Trophoblast cell (in vitro differentiated cells and primary cell): ENCODE data around the gene ACOX3.

Experiments used
- DNase-seq, 2 donors: peaks; one replicate each; pipeline ENCODE4 v3.0.0-alpha.2; 2016
- H2AFZ ChIP-seq: 2 replicates; pipeline ENCODE4 v1.6.1; 2013; ENCODE audit warnings: low read length, moderate library complexity, mild to moderate bottlenecking; ENCODE audit not compliant: insufficient read depth, poor library complexity
- H2AK5ac ChIP-seq: 2 replicates; pipeline ENCODE4 v1.6.1; 2013; ENCODE audit warnings: mild to moderate bottlenecking, low read length
- H2BK120ac ChIP-seq: 2 replicates; pipeline ENCODE4 v1.6.1; 2013; ENCODE audit warnings: low read length, mild to moderate bottlenecking, moderate library complexity; ENCODE audit not compliant: insufficient read depth, poor library complexity
- H2BK12ac ChIP-seq: 2 replicates; pipeline ENCODE4 v1.6.1; 2013; ENCODE audit warnings: mild to moderate bottlenecking, low read length, moderate library complexity
- H2BK5ac ChIP-seq: 2 replicates; pipeline ENCODE4 v1.6.1; 2013; ENCODE audit warnings: low read length, low read depth, moderate library complexity, mild to moderate bottlenecking; ENCODE audit not compliant: poor library complexity
- H3K14ac ChIP-seq: 2 replicates; pipeline ENCODE4 v1.6.1; 2013; ENCODE audit warnings: mild to moderate bottlenecking, low read length
- H3K18ac ChIP-seq: 2 replicates; pipeline ENCODE4 v1.6.1; 2013; ENCODE audit warnings: mild to moderate bottlenecking, low read length
- H3K23ac ChIP-seq: 2 replicates; pipeline ENCODE4 v1.6.1; 2013; ENCODE audit warnings: low read length
- H3K27ac ChIP-seq: 2 replicates; pipeline ENCODE4 v1.5.1; 2013; ENCODE audit warnings: low read depth, mild to moderate bottlenecking, inconsistent platforms, low read length, moderate library complexity
- H3K27me3 ChIP-seq: 2 replicates; pipeline ENCODE4 v1.6.1; 2013; ENCODE audit warnings: inconsistent platforms, mild to moderate bottlenecking, low read length, moderate library complexity; ENCODE audit not compliant: insufficient read depth
- H3K36me3 ChIP-seq, 2 experiments: 1 replicate in 1 of 2; 2 replicates in 1 of 2; pipeline ENCODE4 v1.6.1; 2013; ENCODE audit warnings: low read length in 2 of 2, mild to moderate bottlenecking in 2 of 2, moderate library complexity in 1 of 2; ENCODE audit not compliant: insufficient read depth in 2 of 2, control insufficient read depth in 1 of 2
- H3K4ac ChIP-seq: 2 replicates; pipeline ENCODE4 v1.6.1; 2013; ENCODE audit warnings: low read depth, mild to moderate bottlenecking, low read length, moderate library complexity
- H3K4me1 ChIP-seq, 2 experiments: 1 replicate in 1 of 2; 2 replicates in 1 of 2; pipeline ENCODE4 v1.6.1; 2013; ENCODE audit warnings: low read length in 2 of 2, mild to moderate bottlenecking in 2 of 2, moderate library complexity in 1 of 2; ENCODE audit not compliant: insufficient read depth in 2 of 2, control insufficient read depth in 1 of 2
- H3K4me2 ChIP-seq: 2 replicates; pipeline ENCODE4 v1.6.1; 2013; ENCODE audit warnings: inconsistent platforms, mild to moderate bottlenecking, low read length, moderate library complexity
- H3K4me3 ChIP-seq: 2 replicates; pipeline ENCODE4 v1.5.1; 2013; ENCODE audit warnings: mild to moderate bottlenecking, low read depth, low read length, inconsistent platforms
- H3K79me1 ChIP-seq: one replicate; pipeline ENCODE4 v1.6.1; 2013; ENCODE audit warnings: low read length
- H3K79me2 ChIP-seq: 2 replicates; pipeline ENCODE4 v1.6.1; 2013; ENCODE audit warnings: low read length, mild to moderate bottlenecking; ENCODE audit not compliant: control insufficient read depth, insufficient read depth, poor library complexity
- H3K9ac ChIP-seq: 2 replicates; pipeline ENCODE4 v1.6.1; 2013; ENCODE audit warnings: mild to moderate bottlenecking, low read length
- H3K9me3 ChIP-seq: 2 replicates; pipeline ENCODE4 v1.6.1; 2013; ENCODE audit warnings: low read depth, mild to moderate bottlenecking, control low read depth, inconsistent platforms, low read length; ENCODE audit not compliant: insufficient read depth
- H4K12ac ChIP-seq: 2 replicates; pipeline ENCODE4 v1.6.1; 2013; ENCODE audit warnings: low read depth, mild to moderate bottlenecking, low read length, moderate library complexity
- H4K8ac ChIP-seq: 2 replicates; pipeline ENCODE4 v1.6.1; 2013; ENCODE audit warnings: low read depth, mild to moderate bottlenecking, low read length, moderate library complexity
- H4K91ac ChIP-seq: one replicate; pipeline ENCODE4 v1.6.1; 2013; ENCODE audit warnings: low read depth, mild to moderate bottlenecking, low read length, moderate library complexity
- whole genome bisulfite sequencing: extraction: QIAGEN DNeasy Blood & Tissue Kit; methylation state at CpG from one replicate; pipeline ENCODE4 v1.1.7; 2013; ENCODE audit warnings: missing lambda C conversion rate; ENCODE audit not compliant: insufficient read length, insufficient coverage; ENCODE audit errors: extremely low coverage; 5-methylcytosine and 5-hydroxymethylcytosine counted together

The ACOX3 gene

DNA sequence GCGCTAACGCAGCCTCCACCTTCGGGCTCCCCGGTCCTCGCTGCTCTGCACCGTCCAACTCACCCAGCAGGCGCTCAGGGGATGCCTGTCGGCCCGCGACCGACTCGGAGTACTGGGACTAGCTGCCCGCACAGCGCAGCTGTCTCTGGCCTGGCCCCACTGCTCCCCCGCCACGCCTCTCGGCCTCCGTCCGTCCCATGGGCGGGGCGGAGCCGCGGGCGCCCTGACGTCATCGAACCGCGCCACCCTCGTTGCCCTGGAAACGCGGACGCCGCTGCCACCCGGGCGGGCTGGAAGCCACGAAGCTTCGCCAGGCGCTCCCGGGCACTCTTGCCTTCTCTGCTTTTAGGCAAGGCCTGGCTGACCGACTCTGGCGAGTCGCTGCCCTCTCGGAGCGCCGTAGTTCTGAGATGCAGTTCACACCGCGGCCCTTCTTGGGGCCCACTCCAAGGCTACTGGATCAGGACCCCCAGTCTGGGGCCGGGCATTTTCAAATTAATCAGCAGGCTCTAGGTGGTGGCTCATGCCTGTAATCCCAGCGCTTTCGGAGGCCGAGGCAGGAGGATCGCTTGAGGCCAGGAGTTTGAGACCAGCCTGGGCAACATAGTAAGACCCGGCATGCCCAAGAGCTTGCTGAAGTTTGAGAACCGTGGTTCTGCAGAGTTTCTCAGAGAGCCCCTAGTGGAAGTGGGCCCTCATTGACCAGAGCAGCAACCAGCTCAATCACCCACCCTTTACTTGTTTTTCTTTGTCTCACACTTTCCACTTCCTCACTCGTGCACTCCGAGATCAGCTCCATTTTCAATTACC lies 12.0 kb downstream of the ACOX3 start:
- peak overlapping the region; percentile 100 for H3K4me2 ChIP-seq
- peak overlapping the region; percentile 67 for H3K14ac ChIP-seq
- H3K27ac ChIP-seq: no peak overlapping the region
- H2BK5ac ChIP-seq: peak overlapping the region; percentile 63
- DNase-seq: peak; percentile 88 to 97
- peaks cover 7 to 8% of the 10 kb centered on the region in 2 experiments for H3K4me1 ChIP-seq
- no peaks in the 10 kb centered on the region for H3K79me2 ChIP-seq
- no peaks in the 10 kb centered on the region for H3K36me3 ChIP-seq
- WGBS: no CpG with 5 or more reads among the region's 56 CpGs
- no peaks in the 10 kb centered on the region for H3K9me3 ChIP-seq
- H3K18ac ChIP-seq: peak overlapping the region; percentile 79
- peak overlapping the region; percentile 85 for H3K9ac ChIP-seq
- peak overlapping the region; percentile 45 for H4K91ac ChIP-seq
- no peaks in the 10 kb centered on the region for H3K27me3 ChIP-seq
- H4K12ac ChIP-seq: no peak overlapping the region
- H3K79me1 ChIP-seq: peaks cover 7% of the 10 kb centered on the region
- H2AK5ac ChIP-seq: no peak overlapping the region
- no peak overlapping the region for H2BK12ac ChIP-seq
- peak overlapping the region; percentile 62 for H2BK120ac ChIP-seq
- H3K4me3 ChIP-seq: peak overlapping the region; percentile 88
- H3K4ac ChIP-seq: peak overlapping the region; percentile 30
- no peak overlapping the region for H3K23ac ChIP-seq
- H2AFZ ChIP-seq: peak overlapping the region; percentile 75
- H4K8ac ChIP-seq: peak overlapping the region; percentile 73

DNA sequence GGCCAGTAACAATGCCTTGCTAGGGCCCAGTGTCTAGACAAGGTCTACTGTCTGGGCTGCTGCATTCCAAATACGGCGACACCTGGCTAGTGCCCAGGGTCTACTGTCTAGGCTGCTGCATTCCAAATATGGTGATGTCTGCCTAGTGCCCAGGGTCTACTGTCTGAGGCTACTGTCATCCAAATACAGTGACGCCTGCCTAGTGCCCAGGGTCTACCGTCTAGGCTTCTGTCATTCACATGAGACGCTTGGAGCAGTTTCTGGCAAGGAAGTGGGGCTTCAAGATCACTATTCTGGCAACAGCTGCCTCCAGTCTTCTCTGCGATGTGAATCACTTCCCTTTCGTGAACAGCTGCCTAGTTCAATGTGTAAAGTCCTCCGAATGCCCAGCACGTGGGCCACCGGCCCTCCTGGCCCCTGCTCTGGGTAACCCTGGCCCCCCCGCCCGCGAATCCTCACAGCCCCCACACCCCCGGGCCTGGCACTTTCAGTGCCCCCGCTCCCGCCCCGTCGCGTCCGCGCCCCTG lies 12.7 kb downstream of the ACOX3 start:
- DNase-seq: peak; percentile 49 to 66
- H3K79me1 ChIP-seq: peaks cover 7% of the 10 kb centered on the region
- H2BK120ac ChIP-seq: peak overlapping the region; percentile 62
- H2AFZ ChIP-seq: peak overlapping the region; percentile 75
- peak overlapping the region; percentile 100 for H3K4me2 ChIP-seq
- no CpG with 5 or more reads among the region's 21 CpGs for WGBS
- no peaks in the 10 kb centered on the region for H3K79me2 ChIP-seq
- H2BK5ac ChIP-seq: peak overlapping the region; percentile 63
- peaks cover 8 to 9% of the 10 kb centered on the region in 2 experiments for H3K4me1 ChIP-seq
- no peak overlapping the region for H3K23ac ChIP-seq
- peak overlapping the region; percentile 67 for H3K14ac ChIP-seq
- peak overlapping the region; percentile 73 for H4K8ac ChIP-seq
- peak overlapping the region; percentile 5 for H4K12ac ChIP-seq
- H3K27me3 ChIP-seq: no peaks in the 10 kb centered on the region
- peak overlapping the region; percentile 79 for H3K18ac ChIP-seq
- H3K27ac ChIP-seq: no peak overlapping the region
- peak overlapping the region; percentile 85 for H3K9ac ChIP-seq
- H3K9me3 ChIP-seq: no peaks in the 10 kb centered on the region
- peak overlapping the region; percentile 74 for H2AK5ac ChIP-seq
- H2BK12ac ChIP-seq: no peak overlapping the region
- peak overlapping the region; percentile 45 for H4K91ac ChIP-seq
- H3K4ac ChIP-seq: peak overlapping the region; percentile 30
- no peaks in the 10 kb centered on the region for H3K36me3 ChIP-seq
- peak overlapping the region; percentile 88 for H3K4me3 ChIP-seq

DNA sequence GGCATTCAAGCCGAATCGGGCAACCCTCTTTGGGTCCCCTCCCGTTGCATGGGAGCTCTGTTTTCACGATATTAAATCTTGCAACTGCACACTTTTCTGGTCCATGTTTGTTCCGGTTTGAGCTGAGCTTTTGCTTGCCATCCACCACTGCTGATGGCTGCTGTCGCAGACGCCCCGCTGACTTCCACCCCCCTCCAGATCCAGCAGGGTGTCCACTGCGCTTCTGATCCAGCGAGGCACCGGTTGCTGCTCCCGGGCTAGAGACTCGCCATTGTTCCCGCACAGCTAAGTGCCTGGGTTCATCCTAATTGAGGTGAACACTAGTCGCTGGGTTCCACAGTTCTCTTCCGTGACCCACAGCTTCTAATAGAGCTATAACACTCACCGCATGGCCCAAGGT lies 13.3 kb downstream of the ACOX3 start:
- Histone ChIP-seq H3K4me2 (peak overlapping the region; percentile 100), H3K23ac (no peak overlapping the region), H3K4ac (peak overlapping the region; percentile 31), H2BK12ac (no peak overlapping the region), H3K27ac (no peak overlapping the region), H3K79me2 (no peaks in the 10 kb centered on the region), H2BK5ac (no peak overlapping the region), H2AFZ (no peak overlapping the region), H4K12ac (no peak overlapping the region), H2BK120ac (no peak overlapping the region), H3K79me1 (peaks cover 7% of the 10 kb centered on the region), H4K91ac (peak overlapping the region; percentile 49), H2AK5ac (peak overlapping the region; percentile 76), H3K9ac (no peak overlapping the region), H4K8ac (peak overlapping the region; percentile 62), H3K36me3 (no peaks in the 10 kb centered on the region), H3K18ac (peak overlapping the region; percentile 50), H3K27me3 (no peaks in the 10 kb centered on the region), H3K4me3 (peak overlapping the region; percentile 15), H3K9me3 (no peaks in the 10 kb centered on the region), H3K4me1 (peaks cover 11 to 14% of the 10 kb centered on the region in 2 experiments), H3K14ac (no peak overlapping the region)
- no CpG with 5 or more reads among the region's 17 CpGs for WGBS
- DNase-seq: no peak

DNA sequence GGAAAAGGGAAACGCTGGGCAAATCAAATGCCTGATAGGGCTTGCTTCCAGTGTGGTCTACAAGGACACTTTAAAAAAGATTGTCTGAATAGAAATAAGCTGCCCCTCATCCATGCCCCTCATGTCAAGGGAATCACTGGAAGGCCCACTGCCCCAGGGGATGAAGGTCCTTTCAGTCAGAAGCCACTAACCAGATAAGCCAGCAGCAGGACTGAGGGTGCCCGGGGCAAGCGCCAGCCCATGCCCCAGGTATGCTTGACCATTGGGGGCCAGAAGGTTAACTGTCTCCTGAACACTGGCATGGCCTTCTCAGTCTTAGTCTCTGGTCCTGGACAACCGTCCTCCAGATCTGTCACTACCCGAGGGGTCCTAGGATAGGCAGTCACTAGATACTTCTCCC lies 17.7 kb downstream of the ACOX3 start:
- H3K4me2 ChIP-seq: no peak overlapping the region
- H2BK120ac ChIP-seq: no peak overlapping the region
- H3K18ac ChIP-seq: no peak overlapping the region
- H2BK12ac ChIP-seq: no peak overlapping the region
- H3K4me3 ChIP-seq: no peak overlapping the region
- no peak overlapping the region for H3K23ac ChIP-seq
- peak overlapping the region; percentile 29 for H3K27ac ChIP-seq
- no peak overlapping the region for H4K12ac ChIP-seq
- no CpG with 5 or more reads among the region's 5 CpGs for WGBS
- H2BK5ac ChIP-seq: no peak overlapping the region
- H3K79me2 ChIP-seq: peaks cover 2% of the 10 kb centered on the region
- H3K9me3 ChIP-seq: no peaks in the 10 kb centered on the region
- H3K79me1 ChIP-seq: peaks cover 11% of the 10 kb centered on the region
- no peak overlapping the region for H3K9ac ChIP-seq
- H3K36me3 ChIP-seq: no peaks in the 10 kb centered on the region
- H4K91ac ChIP-seq: no peak overlapping the region
- peaks cover 20 to 22% of the 10 kb centered on the region in 2 experiments for H3K4me1 ChIP-seq
- H2AFZ ChIP-seq: no peak overlapping the region
- no peak overlapping the region for H3K4ac ChIP-seq
- no peak overlapping the region for H3K14ac ChIP-seq
- DNase-seq: peak; percentile 79 to 85
- no peak overlapping the region for H2AK5ac ChIP-seq
- H4K8ac ChIP-seq: no peak overlapping the region
- no peaks in the 10 kb centered on the region for H3K27me3 ChIP-seq
